Stimulated activated CD8-positive, alpha-beta memory T cell treated with anti-CD3 and anti-CD28 coated beads, Interleukin-12 subunit alpha, Interleukin-12 subunit beta, amount 100 ng/mL, for 1 hour (primary cell): ENCODE data around the gene DAZAP1.
"Not testable (repeated sequence)": the region's sequence is repeated elsewhere in the genome, so short reads cannot be mapped to it uniquely, and the experiment has no call there.

ENCODE experiments used
- DNase-seq: peaks from one replicate; pipeline ENCODE4 v3.0.0-alpha.2; 2020; ENCODE audit warnings: low read depth

The DAZAP1 gene

GRCh38 chr19:1411255-1412191 lies 4.1 kb downstream of the DAZAP1 start:
- no peak for DNase-seq

- no peak for DNase-seq
Measured at GRCh38 chr19:1412323-1412923, 5.0 kb downstream of the DAZAP1 start.

- DNase-seq = no peak
Measured at GRCh38 chr19:1412995-1413800, 5.8 kb downstream of the DAZAP1 start.

- DNase-seq = no peak
Measured at GRCh38 chr19:1416014-1416841, 8.8 kb downstream of the DAZAP1 start.

- DNase-seq = no peak
Measured at GRCh38 chr19:1417145-1417544, 9.8 kb downstream of the DAZAP1 start.

GRCh38 chr19:1417681-1418495 lies 10.5 kb downstream of the DAZAP1 start:
- DNase-seq = no peak

GRCh38 chr19:1418496-1418775 lies 11.1 kb downstream of the DAZAP1 start:
- no peak for DNase-seq

GRCh38 chr19:1418951-1419738 lies 11.8 kb downstream of the DAZAP1 start:
- no peak for DNase-seq

- not testable (repeated sequence) for DNase-seq
Measured at GRCh38 chr19:1420085-1420484, 12.7 kb downstream of the DAZAP1 start.

GRCh38 chr19:1420590-1420989 lies 13.2 kb downstream of the DAZAP1 start:
- DNase-seq = no peak

- no peak for DNase-seq
Measured at GRCh38 chr19:1421218-1421957, 14.0 kb downstream of the DAZAP1 start.

GRCh38 chr19:1421958-1422305 lies 14.5 kb downstream of the DAZAP1 start:
- no peak for DNase-seq

GRCh38 chr19:1422360-1422759 lies 15.0 kb downstream of the DAZAP1 start:
- DNase-seq = no peak

GRCh38 chr19:1422943-1423342 lies 15.6 kb downstream of the DAZAP1 start:
- DNase-seq = no peak

GRCh38 chr19:1423436-1424191 lies 16.2 kb downstream of the DAZAP1 start:
- DNase-seq = no peak

GRCh38 chr19:1424192-1424955 lies 17.0 kb downstream of the DAZAP1 start:
- no peak for DNase-seq

- DNase-seq = no peak
Measured at GRCh38 chr19:1425102-1425837, 17.9 kb downstream of the DAZAP1 start.
